AG04450 (cell line): Measurements from ENCODE around the gene CAV2. TPM values are rescaled to one million over a fixed set of nuclear protein-coding genes. Genes with fewer than 3 reads are reported as not detected.

ENCODE experiments used
- CTCF ChIA-PET: fragments of 300-600, 350-600 bp; formaldehyde crosslinking; extraction: SDS; loops from one replicate; lab custom pipeline; 2022; ENCODE audit warnings: antibody characterized with exemption, inconsistent platforms; lab: Charles Lee
- POLR2A ChIA-PET: fragments of 350-600 bp; formaldehyde crosslinking; extraction: SDS; loops from one replicate; lab custom pipeline; 2021; ENCODE audit warnings: antibody characterized with exemption, inconsistent platforms; lab: Yijun Ruan, JAX
- DNase-seq: peaks from one replicate; pipeline ENCODE4 v3.0.0-alpha.2; 2011; ENCODE audit warnings: low read depth, low spot score
- H3K27ac ChIP-seq: one replicate; pipeline ENCODE4 v1.5.1; 2012; ENCODE audit warnings: low read depth, low read length, control low read depth
- H3K27me3 ChIP-seq: one replicate; pipeline ENCODE4 v1.6.0; 2012; ENCODE audit warnings: low read length; ENCODE audit not compliant: control insufficient read depth, insufficient read depth
- H3K4me3 ChIP-seq: 2 replicates; pipeline ENCODE4 v1.5.1; 2011; ENCODE audit warnings: mild to moderate bottlenecking, low read depth, low read length, control low read depth
- H3K9me3 ChIP-seq: 2 replicates; pipeline ENCODE4 v1.5.1; 2012; ENCODE audit warnings: low read length; ENCODE audit not compliant: control insufficient read depth, insufficient read depth
- CTCF ChIP-seq: IDR thresholded peaks from 2 replicates; pipeline ENCODE4 v1.5.1; 2011; ENCODE audit warnings: low read depth, low read length, control low read depth, inconsistent platforms
- polyA plus RNA-seq: library from polyadenylated mRNA; depleted of rRNA; stranded (reverse); fragments of >200 nt; gene quantifications from 2 replicates; pipeline ENCODE4 v1.2.3, GENCODE V29; 2011

The CAV2 gene
- polyA plus RNA-seq, 1 experiment: 265 TPM

GRCh38 chr7:116540743-116541142 lies 41.2 kb downstream of the CAV2 start:
- no peak for TF ChIP-seq CTCF
- Histone ChIP-seq H3K4me3 (no peak overlapping the region), H3K9me3 (no peaks in the 10 kb centered on the region), H3K27ac (no peak overlapping the region), H3K27me3 (no peaks in the 10 kb centered on the region)
- ChIA-PET POLR2A (interaction anchor here (2.1 kb wide), 1 partner anchor 15 kb away, joined by 8 read pairs; no protein-coding TSS in a partner anchor), CTCF (interaction anchor here (0.7 to 1.3 kb wide), 2 partner anchors 15 to 48 kb away, joined by 5 to 7 read pairs; no protein-coding TSS in a partner anchor)
- no peak for DNase-seq

- TF ChIP-seq CTCF: no peak
- no peak overlapping the region for H3K4me3 ChIP-seq
- no peak for DNase-seq
- no peaks in the 10 kb centered on the region for H3K9me3 ChIP-seq
- H3K27ac ChIP-seq: peak overlapping the region; percentile 75
- POLR2A ChIA-PET: interaction anchor here (1.4 to 2.1 kb wide), 2 partner anchors 16 to 365 kb away, joined by 3 to 8 read pairs; no protein-coding TSS in a partner anchor
- CTCF ChIA-PET: interaction anchor here (1.2 to 2.7 kb wide), 2 partner anchors 16 to 362 kb away, joined by 3 to 13 read pairs; no protein-coding TSS in a partner anchor
- no peaks in the 10 kb centered on the region for H3K27me3 ChIP-seq
These were observed 42.4 kb downstream of the CAV2 start for GRCh38 chr7:116541951-116542350.

GRCh38 chr7:116542618-116543017 lies 43.1 kb downstream of the CAV2 start:
- Histone ChIP-seq H3K9me3 (no peaks in the 10 kb centered on the region), H3K27ac (peak overlapping the region; percentile 84), H3K4me3 (no peak overlapping the region), H3K27me3 (no peaks in the 10 kb centered on the region)
- CTCF ChIA-PET: interaction anchor here (0.6 to 2.7 kb wide), 4 partner anchors 17 to 362 kb away, joined by 3 to 13 read pairs (median 8); no protein-coding TSS in a partner anchor
- no peak for TF ChIP-seq CTCF
- POLR2A ChIA-PET: interaction anchor here (1.4 to 2.1 kb wide), 3 partner anchors 17 to 366 kb away, joined by 3 to 8 read pairs (median 3); no protein-coding TSS in a partner anchor
- peak; percentile 69 for DNase-seq

- Histone ChIP-seq H3K27ac (no peak overlapping the region), H3K9me3 (no peaks in the 10 kb centered on the region), H3K27me3 (no peaks in the 10 kb centered on the region), H3K4me3 (no peak overlapping the region)
- CTCF ChIA-PET: interaction anchor here (0.9 to 2.7 kb wide), 4 partner anchors 18 to 285 kb away, joined by 3 to 13 read pairs (median 8); no protein-coding TSS in a partner anchor
- POLR2A ChIA-PET: interaction anchor here (1.7 kb wide), 1 partner anchor 33 kb away, joined by 3 read pairs; no protein-coding TSS in a partner anchor
- no peak for TF ChIP-seq CTCF
- no peak for DNase-seq
These were observed 44.1 kb downstream of the CAV2 start for GRCh38 chr7:116543664-116544063.

GRCh38 chr7:116544487-116544886 lies 44.9 kb downstream of the CAV2 start:
- no peak overlapping the region for H3K4me3 ChIP-seq
- no peak for DNase-seq
- ChIA-PET POLR2A (no interaction called here), CTCF (interaction anchor here (1.4 to 2.7 kb wide), 3 partner anchors 19 to 47 kb away, joined by 6 to 13 read pairs (median 11); no protein-coding TSS in a partner anchor)
- TF ChIP-seq CTCF: no peak
- no peak overlapping the region for H3K27ac ChIP-seq
- H3K27me3 ChIP-seq: no peaks in the 10 kb centered on the region
- no peaks in the 10 kb centered on the region for H3K9me3 ChIP-seq
